HEK293 (cell line): Measurements from ENCODE around the gene TM9SF1.
"Not testable (repeated sequence)": the region's sequence is repeated elsewhere in the genome, so short reads cannot be mapped to it uniquely, and the experiment has no call there.

Experiments used
- CTCF ChIA-PET: fragments of 350-600 bp; formaldehyde crosslinking; extraction: SDS; loops from one replicate; lab custom pipeline; 2021; ENCODE audit warnings: antibody characterized with exemption; lab: Yijun Ruan, JAX
- POLR2A ChIA-PET: fragments of 300-600 bp; formaldehyde crosslinking; extraction: SDS; loops from one replicate; lab custom pipeline; 2020; ENCODE audit warnings: antibody characterized with exemption, inconsistent platforms; lab: Yijun Ruan, JAX
- H3K27ac ChIP-seq: fragments of 200-500 bp; sonication (Bioruptor generic); 2 replicates; pipeline ENCODE4 v1.5.1; 2014; ENCODE audit warnings: low read depth, low read length, control low read depth, inconsistent platforms; ENCODE audit errors: extremely low read depth
- H3K36me3 ChIP-seq, 2 experiments: fragments of 200-500 bp in 1 of 2; sonication (Bioruptor generic) in 1 of 2; 1 replicate in 1 of 2; 2 replicates in 1 of 2; pipeline ENCODE4 v1.5.1; 2014 to 2017; ENCODE audit warnings: inconsistent platforms in 2 of 2, low read length in 2 of 2; ENCODE audit not compliant: control insufficient read depth in 2 of 2, insufficient read depth in 1 of 2
- H3K4me1 ChIP-seq: fragments of 200-500 bp; sonication (Bioruptor generic); 2 replicates; pipeline ENCODE4 v1.5.1; 2014; ENCODE audit warnings: mild to moderate bottlenecking, low read length, inconsistent platforms; ENCODE audit not compliant: control insufficient read depth, insufficient read depth
- H3K4me3 ChIP-seq: 2 replicates; pipeline ENCODE4 v1.5.1; 2011; ENCODE audit warnings: low read depth, mild to moderate bottlenecking, control low read depth, low read length, moderate library complexity
- H3K9me3 ChIP-seq: fragments of 200-500 bp; sonication (Bioruptor generic); 2 replicates; pipeline ENCODE4 v1.5.1; 2014; ENCODE audit warnings: low read depth, low read length, inconsistent platforms; ENCODE audit not compliant: control insufficient read depth, insufficient read depth
- ATF2 ChIP-seq: fragments of 450-650 bp; formaldehyde crosslinking; IDR thresholded peaks from 2 replicates; pipeline ENCODE4 v1.5.1; 2016; ENCODE audit warnings: missing biosample characterization, missing genetic modification characterization, low read depth
- MEIS1 ChIP-seq: sonication (generic); formaldehyde crosslinking; IDR thresholded peaks from 2 replicates; pipeline ENCODE4 v1.8.1; 2022; ENCODE audit warnings: missing genetic modification reagents, mild to moderate bottlenecking, borderline replicate concordance
- MYNN ChIP-seq: fragments of 450-650 bp; formaldehyde crosslinking; IDR thresholded peaks from 2 replicates; pipeline ENCODE4 v1.5.1; 2016; ENCODE audit warnings: missing biosample characterization, missing genetic modification characterization, borderline replicate concordance
- SCRT2 ChIP-seq: fragments of 450-650 bp; formaldehyde crosslinking; IDR thresholded peaks from 2 replicates; pipeline ENCODE4 v1.5.1; 2016; ENCODE audit warnings: missing biosample characterization, missing genetic modification characterization
- ZBTB1 ChIP-seq: fragments of 450-650 bp; formaldehyde crosslinking; IDR thresholded peaks from 2 replicates; pipeline ENCODE4 v1.5.1; 2016; ENCODE audit warnings: missing biosample characterization, missing genetic modification characterization
- ZBTB20 ChIP-seq: fragments of 450-650 bp; formaldehyde crosslinking; IDR thresholded peaks from 2 replicates; pipeline ENCODE4 v1.5.1; 2016; ENCODE audit warnings: missing biosample characterization, missing genetic modification characterization
- ZBTB48 ChIP-seq: fragments of 450-650 bp; formaldehyde crosslinking; IDR thresholded peaks from 2 replicates; pipeline ENCODE4 v1.5.1; 2016; ENCODE audit warnings: missing biosample characterization, missing genetic modification characterization
- ZEB2 ChIP-seq: fragments of 450-650 bp; formaldehyde crosslinking; IDR thresholded peaks from 2 replicates; pipeline ENCODE4 v1.5.1; 2016; ENCODE audit warnings: missing biosample characterization, missing genetic modification characterization
- ZFP3 ChIP-seq: fragments of 450-650 bp; formaldehyde crosslinking; IDR thresholded peaks from 2 replicates; pipeline ENCODE4 v1.5.1; 2016; ENCODE audit warnings: low read depth, missing biosample characterization, missing genetic modification characterization
- ZFP69B ChIP-seq: fragments of 450-650 bp; formaldehyde crosslinking; IDR thresholded peaks from 2 replicates; pipeline ENCODE4 v1.5.1; 2016; ENCODE audit warnings: missing biosample characterization, missing genetic modification characterization
- ZIC2 ChIP-seq: fragments of 450-650 bp; formaldehyde crosslinking; IDR thresholded peaks from 2 replicates; pipeline ENCODE4 v1.5.1; 2016; ENCODE audit warnings: missing biosample characterization, missing genetic modification characterization
- ZNF24 ChIP-seq: fragments of 450-650 bp; formaldehyde crosslinking; IDR thresholded peaks from 2 replicates; pipeline ENCODE4 v1.5.1; 2016; ENCODE audit warnings: missing biosample characterization, missing genetic modification characterization
- ZNF266 ChIP-seq: fragments of 450-650 bp; formaldehyde crosslinking; IDR thresholded peaks from 2 replicates; pipeline ENCODE4 v1.5.1; 2016; ENCODE audit warnings: missing biosample characterization, missing genetic modification characterization, low read depth
- ZNF426 ChIP-seq: fragments of 450-650 bp; formaldehyde crosslinking; IDR thresholded peaks from 2 replicates; pipeline ENCODE4 v1.5.1; 2017; ENCODE audit warnings: missing biosample characterization, missing genetic modification characterization, mild to moderate bottlenecking, inconsistent platforms, moderate library complexity
- ZNF473 ChIP-seq: fragments of 450-650 bp; formaldehyde crosslinking; IDR thresholded peaks from 2 replicates; pipeline ENCODE4 v1.5.1; 2017; ENCODE audit warnings: missing biosample characterization, missing genetic modification characterization
- ZNF530 ChIP-seq: fragments of 450-650 bp; formaldehyde crosslinking; IDR thresholded peaks from 2 replicates; pipeline ENCODE4 v1.5.1; 2016; ENCODE audit warnings: low read depth, missing biosample characterization, missing genetic modification characterization
- ZNF555 ChIP-seq: fragments of 450-650 bp; formaldehyde crosslinking; conservative IDR thresholded peaks from 2 replicates; pipeline ENCODE4 v1.5.1; 2017; ENCODE audit warnings: missing biosample characterization, mild to moderate bottlenecking, missing genetic modification characterization, inconsistent platforms
- ZNF707 ChIP-seq: fragments of 450-650 bp; formaldehyde crosslinking; IDR thresholded peaks from 2 replicates; pipeline ENCODE4 v1.5.1; 2016; ENCODE audit warnings: missing biosample characterization, missing genetic modification characterization
- ZNF76 ChIP-seq: fragments of 450-650 bp; formaldehyde crosslinking; IDR thresholded peaks from 2 replicates; pipeline ENCODE4; 2016; ENCODE audit warnings: low read depth, missing biosample characterization, missing genetic modification characterization, borderline replicate concordance
- ZNF768 ChIP-seq: fragments of 450-650 bp; formaldehyde crosslinking; IDR thresholded peaks from 2 replicates; pipeline ENCODE4 v1.5.1; 2018; ENCODE audit warnings: missing biosample characterization, mild to moderate bottlenecking, missing genetic modification characterization
- ZNF791 ChIP-seq: fragments of 450-650 bp; formaldehyde crosslinking; IDR thresholded peaks from 2 replicates; pipeline ENCODE4 v1.5.1; 2016; ENCODE audit warnings: missing biosample characterization, missing genetic modification characterization
- ZSCAN16 ChIP-seq: fragments of 450-650 bp; formaldehyde crosslinking; IDR thresholded peaks from 2 replicates; pipeline ENCODE4 v1.5.1; 2016; ENCODE audit warnings: missing biosample characterization, missing genetic modification characterization
- ZSCAN23 ChIP-seq: fragments of 450-650 bp; formaldehyde crosslinking; IDR thresholded peaks from 2 replicates; pipeline ENCODE4 v1.5.1; 2016; ENCODE audit warnings: missing biosample characterization, missing genetic modification characterization
- ZSCAN5A ChIP-seq: fragments of 450-650 bp; formaldehyde crosslinking; IDR thresholded peaks from 2 replicates; pipeline ENCODE4 v1.5.1; 2016; ENCODE audit warnings: missing biosample characterization, missing genetic modification characterization
- TF ChIP-seq, protein P1 (sequence below): fragments of 450-650 bp; formaldehyde crosslinking; conservative IDR thresholded peaks from 2 replicates; pipeline ENCODE4 v1.5.1; 2016; ENCODE audit warnings: low read depth, missing biosample characterization, missing genetic modification characterization

TM9SF1 gene

GRCh38 chr14:24224618-24225071 lies 29.4 kb upstream of the TM9SF1 start (continued):
- TF ChIP-seq ZNF473 (tag by site-specific recombination) = no peak
- TF ChIP-seq ZBTB1 (tag by site-specific recombination) = no peak

DNA sequence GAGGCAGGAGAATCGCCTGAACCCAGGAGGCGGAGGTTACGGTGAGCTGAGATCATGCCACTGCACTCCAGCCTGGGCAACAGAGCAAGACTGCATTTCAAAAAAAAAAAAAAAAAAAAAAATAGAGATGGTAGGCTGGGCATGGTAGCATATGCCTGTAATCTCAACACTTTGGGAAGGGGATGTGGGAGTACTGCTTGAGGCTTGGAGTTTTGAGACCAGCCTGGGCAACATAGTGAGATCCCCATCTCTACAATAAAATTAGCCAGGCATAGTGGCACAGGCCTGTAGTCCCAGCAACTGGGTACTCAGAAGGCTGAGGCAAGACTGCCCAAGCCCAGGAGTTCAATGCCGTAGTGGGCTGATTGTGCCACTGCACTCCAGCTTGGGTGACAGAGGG lies 27.7 kb upstream of the TM9SF1 start:
- H3K4me3 ChIP-seq, H3K9me3 ChIP-seq, H3K27ac ChIP-seq, H3K4me1 ChIP-seq, POLR2A ChIA-PET: not testable (repeated sequence)
- H3K36me3 ChIP-seq = peaks cover 17 to 18% of the 10 kb centered on the region in 2 experiments
- CTCF ChIA-PET = interaction anchor here (0.7 kb wide), 1 partner anchor 9 kb away, joined by 3 read pairs; the partner anchor contains the start of gene CHMP4A

DNA sequence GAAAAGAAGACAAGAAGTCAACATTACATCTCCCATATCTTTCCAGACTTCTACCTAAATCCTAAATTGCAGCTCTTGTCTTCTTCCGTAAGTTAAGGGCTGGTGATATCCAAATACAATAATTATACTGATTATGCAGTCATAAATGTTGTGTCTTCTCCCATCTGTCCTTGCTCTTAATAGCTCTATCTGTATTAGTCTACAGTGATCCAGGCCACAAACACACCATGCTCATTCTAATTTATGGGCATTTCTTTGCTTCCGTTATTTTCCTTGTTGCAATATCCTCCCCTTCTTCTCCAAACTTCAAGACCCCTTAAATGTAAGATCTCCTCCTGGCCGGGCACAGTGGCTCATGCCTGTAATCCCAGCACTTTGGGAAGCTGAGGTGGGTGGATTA lies 24.3 kb upstream of the TM9SF1 start:
- Histone ChIP-seq H3K36me3 (peaks cover 6 to 14% of the 10 kb centered on the region in 2 experiments; a peak in 2 of 3 replicates), H3K4me3 (no peak overlapping the region), H3K4me1 (no peaks in the 10 kb centered on the region), H3K27ac (no peak overlapping the region), H3K9me3 (no peaks in the 10 kb centered on the region)
- ChIA-PET CTCF (interaction anchor here (0.5 to 1.1 kb wide), 4 partner anchors 77 to 212 kb away, joined by 3 to 4 read pairs (median 3); no protein-coding TSS in a partner anchor), POLR2A (interaction anchor here (0.6 to 1.5 kb wide), 4 partner anchors 23 to 52 kb away, joined by 3 to 11 read pairs (median 6); partner anchors contain the start of genes RABGGTA, TINF2 and TM9SF1)
- TF ChIP-seq ZIC2 (tag by site-specific recombination) = no peak
- no peak for TF ChIP-seq ZSCAN23 (tag by site-specific recombination)
- TF ChIP-seq ZFP69B = no peak
- TF ChIP-seq MYNN (tag by site-specific recombination) = no peak
- no peak for TF ChIP-seq ZBTB48 (tag by site-specific recombination)

GRCh38 chr14:24219080-24219479 lies 23.8 kb upstream of the TM9SF1 start:
- Histone ChIP-seq H3K4me3 (no peak overlapping the region), H3K27ac (no peak overlapping the region), H3K4me1 (no peaks in the 10 kb centered on the region), H3K36me3 (peaks cover 3 to 17% of the 10 kb centered on the region in 2 experiments; a peak in 2 of 3 replicates), H3K9me3 (no peaks in the 10 kb centered on the region)
- ChIA-PET CTCF (interaction anchor here (0.9 to 1.1 kb wide), 2 partner anchors 78 to 89 kb away, joined by 3 to 4 read pairs; no protein-coding TSS in a partner anchor), POLR2A (interaction anchor here (0.6 to 0.7 kb wide), 2 partner anchors 23 to 52 kb away, joined by 8 to 11 read pairs; partner anchors contain the start of genes RABGGTA and TINF2)
- TF ChIP-seq ZEB2 (tag by site-specific recombination) (no peak), ZFP3 (tag by site-specific recombination) (no peak), MEIS1 (CRISPR knock-in tag) (no peak), ZNF791 (no peak), ZNF707 (tag by site-specific recombination) (no peak), ATF2 (tag by site-specific recombination) (no peak), ZNF24 (tag by site-specific recombination) (no peak), ZNF530 (tag by site-specific recombination) (no peak), ZSCAN16 (tag by site-specific recombination) (no peak), ZNF426 (tag by site-specific recombination) (no peak), ZNF76 (tag by site-specific recombination) (no peak), ZSCAN5A (no peak), ZNF555 (tag by site-specific recombination) (no peak), SCRT2 (no peak), ZNF768 (tag by site-specific recombination) (no peak), ZNF266 (tag by site-specific recombination) (no peak), ZBTB20 (tag by site-specific recombination) (no peak)
- TF ChIP-seq, protein P1, sequence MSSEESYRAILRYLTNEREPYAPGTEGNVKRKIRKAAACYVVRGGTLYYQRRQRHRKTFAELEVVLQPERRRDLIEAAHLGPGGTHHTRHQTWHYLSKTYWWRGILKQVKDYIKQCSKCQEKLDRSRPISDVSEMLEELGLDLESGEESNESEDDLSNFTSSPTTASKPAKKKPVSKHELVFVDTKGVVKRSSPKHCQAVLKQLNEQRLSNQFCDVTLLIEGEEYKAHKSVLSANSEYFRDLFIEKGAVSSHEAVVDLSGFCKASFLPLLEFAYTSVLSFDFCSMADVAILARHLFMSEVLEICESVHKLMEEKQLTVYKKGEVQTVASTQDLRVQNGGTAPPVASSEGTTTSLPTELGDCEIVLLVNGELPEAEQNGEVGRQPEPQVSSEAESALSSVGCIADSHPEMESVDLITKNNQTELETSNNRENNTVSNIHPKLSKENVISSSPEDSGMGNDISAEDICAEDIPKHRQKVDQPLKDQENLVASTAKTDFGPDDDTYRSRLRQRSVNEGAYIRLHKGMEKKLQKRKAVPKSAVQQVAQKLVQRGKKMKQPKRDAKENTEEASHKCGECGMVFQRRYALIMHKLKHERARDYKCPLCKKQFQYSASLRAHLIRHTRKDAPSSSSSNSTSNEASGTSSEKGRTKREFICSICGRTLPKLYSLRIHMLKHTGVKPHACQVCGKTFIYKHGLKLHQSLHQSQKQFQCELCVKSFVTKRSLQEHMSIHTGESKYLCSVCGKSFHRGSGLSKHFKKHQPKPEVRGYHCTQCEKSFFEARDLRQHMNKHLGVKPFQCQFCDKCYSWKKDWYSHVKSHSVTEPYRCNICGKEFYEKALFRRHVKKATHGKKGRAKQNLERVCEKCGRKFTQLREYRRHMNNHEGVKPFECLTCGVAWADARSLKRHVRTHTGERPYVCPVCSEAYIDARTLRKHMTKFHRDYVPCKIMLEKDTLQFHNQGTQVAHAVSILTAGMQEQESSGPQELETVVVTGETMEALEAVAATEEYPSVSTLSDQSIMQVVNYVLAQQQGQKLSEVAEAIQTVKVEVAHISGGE = no peak
